Measurements from ENCODE around the gene CEACAM21.
"Not testable (repeated sequence)": the region's sequence is repeated elsewhere in the genome, so short reads cannot be mapped to it uniquely, and the experiment has no call there.

CEACAM21 gene

DNA sequence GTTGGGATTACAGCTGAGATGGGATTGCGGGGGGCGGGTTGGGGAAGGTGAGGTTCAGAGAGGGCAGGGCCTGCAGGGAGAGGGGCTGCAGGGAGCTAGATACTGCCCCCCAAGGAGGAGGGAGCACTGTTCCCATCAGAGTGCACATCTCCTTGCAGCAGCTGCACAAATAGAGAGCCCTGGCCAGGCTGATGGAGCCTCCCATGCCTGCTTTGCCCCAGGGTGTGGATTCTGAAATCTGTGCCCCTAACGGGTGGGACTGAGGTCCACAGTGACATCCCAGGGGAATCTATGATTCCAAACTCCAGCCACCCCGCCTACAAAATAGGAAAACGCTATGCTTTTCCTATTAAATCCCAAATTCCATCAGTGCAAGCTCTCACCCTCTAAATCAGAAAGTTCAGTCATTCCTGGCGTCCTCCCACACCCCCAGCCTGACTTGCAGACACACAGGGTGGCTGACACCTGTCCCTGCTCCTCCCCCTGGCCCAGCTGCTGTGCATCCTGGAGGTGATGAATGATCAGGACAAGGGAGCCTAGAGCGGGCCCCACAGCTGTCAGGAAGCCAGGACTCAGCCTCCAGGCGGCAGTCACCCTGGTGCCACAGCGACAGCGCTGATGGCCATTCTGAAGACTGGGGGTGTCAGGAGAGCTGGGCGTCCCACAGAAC, 6.3 kb upstream of the CEACAM21 start:
- FAIRE-seq (no peak), DNase-seq (ENCODE audit: insufficient read length, low spot score) (no peak)
- TF ChIP-seq, protein P1, sequence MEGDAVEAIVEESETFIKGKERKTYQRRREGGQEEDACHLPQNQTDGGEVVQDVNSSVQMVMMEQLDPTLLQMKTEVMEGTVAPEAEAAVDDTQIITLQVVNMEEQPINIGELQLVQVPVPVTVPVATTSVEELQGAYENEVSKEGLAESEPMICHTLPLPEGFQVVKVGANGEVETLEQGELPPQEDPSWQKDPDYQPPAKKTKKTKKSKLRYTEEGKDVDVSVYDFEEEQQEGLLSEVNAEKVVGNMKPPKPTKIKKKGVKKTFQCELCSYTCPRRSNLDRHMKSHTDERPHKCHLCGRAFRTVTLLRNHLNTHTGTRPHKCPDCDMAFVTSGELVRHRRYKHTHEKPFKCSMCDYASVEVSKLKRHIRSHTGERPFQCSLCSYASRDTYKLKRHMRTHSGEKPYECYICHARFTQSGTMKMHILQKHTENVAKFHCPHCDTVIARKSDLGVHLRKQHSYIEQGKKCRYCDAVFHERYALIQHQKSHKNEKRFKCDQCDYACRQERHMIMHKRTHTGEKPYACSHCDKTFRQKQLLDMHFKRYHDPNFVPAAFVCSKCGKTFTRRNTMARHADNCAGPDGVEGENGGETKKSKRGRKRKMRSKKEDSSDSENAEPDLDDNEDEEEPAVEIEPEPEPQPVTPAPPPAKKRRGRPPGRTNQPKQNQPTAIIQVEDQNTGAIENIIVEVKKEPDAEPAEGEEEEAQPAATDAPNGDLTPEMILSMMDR (IDR thresholded peaks at IDR 0.05; ENCODE audit: insufficient read depth, missing control alignments) = no peak

DNA sequence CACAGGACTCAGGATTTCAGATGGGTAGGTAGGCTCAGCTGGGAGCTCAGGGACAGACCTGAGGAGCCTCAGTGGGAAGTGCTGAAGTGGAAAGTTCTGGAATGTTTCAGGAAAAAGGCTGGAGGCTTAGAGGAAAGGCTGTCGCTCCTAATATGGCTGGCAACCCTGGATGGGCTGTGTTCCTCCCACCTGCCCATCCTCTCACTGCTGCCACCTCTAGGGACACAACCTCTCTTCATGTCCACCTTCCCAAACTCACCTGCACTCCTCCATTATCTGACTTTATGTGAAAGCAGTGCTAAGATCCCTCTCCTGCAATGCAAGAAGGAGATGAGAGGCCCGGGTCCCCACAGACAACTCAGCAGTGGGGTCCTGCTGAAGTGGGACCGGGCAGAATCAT, 5.8 kb upstream of the CEACAM21 start:
- FAIRE-seq (no peak), DNase-seq (ENCODE audit: insufficient read length, low spot score) (no peak)
- TF ChIP-seq, protein P1 (IDR thresholded peaks at IDR 0.05; ENCODE audit: insufficient read depth, missing control alignments) = no peak

DNA sequence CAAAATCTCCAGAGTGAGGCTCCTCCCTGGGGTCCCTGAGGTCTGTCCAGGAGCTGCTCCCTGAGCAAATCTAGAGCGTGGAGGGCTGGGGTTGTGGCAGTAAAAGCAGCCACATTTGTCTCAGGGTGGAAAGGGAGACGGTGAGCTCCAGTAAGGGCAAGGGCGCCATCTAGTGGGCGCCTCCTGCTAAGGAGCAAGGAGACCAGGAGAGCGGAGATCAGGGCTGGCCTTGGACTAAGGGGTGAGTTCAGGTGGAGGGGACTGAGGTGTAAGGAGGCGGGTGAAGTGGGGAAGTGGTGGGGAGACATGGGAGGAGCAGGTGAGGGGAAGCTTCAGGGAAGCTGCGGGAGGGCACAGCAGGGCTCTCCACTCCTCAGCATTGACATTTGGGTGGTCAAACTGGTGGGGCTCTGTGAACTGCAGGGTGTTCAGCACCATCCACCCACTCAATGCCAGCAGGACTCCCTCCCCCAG, 5.3 kb upstream of the CEACAM21 start:
- FAIRE-seq (no peak), DNase-seq (ENCODE audit: insufficient read length, low spot score) (no peak)
- TF ChIP-seq, protein P1 (IDR thresholded peaks at IDR 0.05; ENCODE audit: insufficient read depth, missing control alignments) = peak; percentile 98

DNA sequence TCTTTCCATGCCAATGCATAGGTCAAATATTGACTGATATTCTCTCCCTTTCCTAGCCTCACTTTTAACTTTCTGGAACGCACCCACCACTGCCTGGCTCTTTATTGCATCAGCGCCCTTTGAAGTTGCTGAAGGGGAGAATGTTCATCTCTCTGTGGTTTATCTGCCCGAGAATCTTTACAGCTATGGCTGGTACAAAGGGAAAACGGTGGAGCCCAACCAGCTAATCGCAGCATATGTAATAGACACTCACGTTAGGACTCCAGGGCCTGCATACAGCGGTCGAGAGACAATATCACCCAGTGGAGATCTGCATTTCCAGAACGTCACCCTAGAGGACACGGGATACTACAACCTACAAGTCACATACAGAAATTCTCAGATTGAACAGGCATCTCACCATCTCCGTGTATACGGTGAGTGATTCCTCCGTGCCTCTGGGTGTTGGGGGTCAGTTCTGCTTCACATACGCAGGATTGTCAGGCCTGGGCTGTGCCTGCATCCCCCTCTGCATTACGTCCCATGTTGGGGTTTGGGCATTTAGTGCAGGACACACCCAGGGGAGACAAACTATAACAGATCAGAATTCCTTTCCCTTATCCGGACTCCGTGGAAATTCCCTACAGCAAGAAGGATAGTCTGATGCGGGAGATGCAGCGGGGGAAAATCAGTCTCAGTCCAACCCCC, 1.3 kb downstream of the CEACAM21 start:
- TF ChIP-seq, protein P1 (IDR thresholded peaks at IDR 0.05; ENCODE audit: insufficient read depth, missing control alignments) = no peak
- DNase-seq (ENCODE audit: insufficient read length, low spot score) = no peak
- FAIRE-seq = no peak

DNA sequence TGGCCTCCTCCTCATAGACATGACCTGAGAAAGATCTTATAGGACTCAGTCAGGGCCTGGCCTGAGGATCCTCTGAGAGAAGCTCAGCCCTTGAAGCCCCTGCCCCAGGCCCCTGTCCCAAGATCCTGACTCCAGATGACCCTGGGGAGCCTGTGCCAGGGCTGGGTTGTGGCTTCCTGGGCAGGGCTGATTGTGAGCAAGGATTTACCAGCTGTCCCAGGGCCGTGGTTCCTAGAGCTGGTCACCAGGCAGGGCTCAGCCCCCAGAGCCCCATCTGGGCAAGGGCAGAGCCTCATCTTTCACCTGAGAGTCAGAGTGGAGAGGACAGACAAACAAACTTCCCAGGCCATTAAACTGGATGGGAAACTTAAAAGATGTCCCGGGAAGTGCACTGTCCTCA, 1.9 kb downstream of the CEACAM21 start:
- TF ChIP-seq, protein P1 (IDR thresholded peaks at IDR 0.05; ENCODE audit: insufficient read depth, missing control alignments) = no peak
- no peak for DNase-seq (ENCODE audit: insufficient read length, low spot score)
- no peak for FAIRE-seq

DNA sequence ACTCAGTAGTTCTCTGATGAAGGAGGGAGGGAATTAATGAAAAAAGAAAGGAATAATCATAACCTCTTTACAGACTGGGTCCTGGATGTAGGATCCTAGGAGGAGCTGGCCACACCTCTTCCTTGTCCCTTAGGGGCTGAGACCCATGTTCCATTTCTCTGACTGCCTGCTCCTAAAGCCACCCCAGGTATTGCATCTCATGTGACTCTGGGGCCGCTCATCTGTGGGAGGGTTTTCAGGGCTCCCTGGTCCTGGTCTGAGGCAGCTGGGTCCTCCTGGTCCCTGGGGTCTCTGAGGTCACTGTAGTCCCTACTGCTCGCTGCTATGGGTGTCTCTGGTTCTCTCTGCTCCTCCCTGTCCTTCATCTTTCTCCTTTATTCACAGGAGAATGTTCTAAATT, 2.9 kb downstream of the CEACAM21 start:
- FAIRE-seq (no peak), DNase-seq (ENCODE audit: insufficient read length, low spot score) (no peak)
- TF ChIP-seq, protein P1 (IDR thresholded peaks at IDR 0.05; ENCODE audit: insufficient read depth, missing control alignments) = no peak

DNA sequence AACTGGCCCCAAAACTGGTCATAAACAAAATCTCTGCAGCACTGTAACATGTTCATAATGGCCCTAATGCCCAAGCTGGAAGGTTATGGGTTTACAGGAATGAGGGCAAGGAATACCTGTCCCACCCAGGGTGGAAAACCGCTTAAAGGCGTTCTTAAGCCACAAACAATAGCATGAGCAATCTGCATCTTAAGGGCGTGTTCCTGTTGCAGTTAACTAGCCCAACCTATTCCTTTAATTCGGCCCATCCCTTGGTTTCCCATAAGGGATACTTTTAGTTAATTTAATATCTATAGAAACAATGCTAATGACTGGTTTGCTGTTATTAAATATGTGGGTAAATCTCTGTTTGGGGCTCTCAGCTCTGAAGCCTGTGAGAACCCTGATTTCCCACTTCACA, 5.1 kb downstream of the CEACAM21 start:
- DNase-seq (ENCODE audit: insufficient read length, low spot score); FAIRE-seq: not testable (repeated sequence)

DNA sequence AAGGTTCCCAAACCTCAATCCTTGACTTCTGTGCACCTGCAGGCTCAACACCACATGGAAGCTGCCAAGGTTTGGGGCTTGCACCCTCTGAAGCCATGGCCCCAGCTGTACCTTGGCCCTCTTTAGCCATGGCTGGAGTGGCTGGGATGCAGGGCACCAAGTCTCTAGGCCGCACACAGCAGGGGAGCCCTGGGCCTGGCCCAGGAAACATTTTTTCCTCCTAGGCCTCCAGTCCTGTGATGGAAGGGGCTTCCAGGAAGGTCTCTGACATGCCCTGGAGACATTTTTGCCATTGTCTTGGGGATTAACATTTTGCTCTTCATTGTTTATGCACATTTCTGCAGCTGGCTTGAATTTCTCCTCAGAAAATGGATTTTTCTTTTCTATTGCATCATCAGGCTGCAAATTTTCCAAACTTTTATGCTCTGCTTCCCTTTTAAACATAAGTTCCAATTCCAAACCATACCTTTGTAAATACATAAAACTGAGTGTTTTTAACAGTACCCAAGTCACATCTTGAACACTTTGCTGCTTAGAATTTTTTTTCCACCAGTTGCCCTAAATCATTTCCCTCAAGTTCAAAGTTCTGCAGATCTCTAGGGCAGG, 6.7 kb downstream of the CEACAM21 start:
- FAIRE-seq = not testable (repeated sequence)

More for the DNA sequence above, 6.7 kb downstream of the CEACAM21 start:
- not testable (repeated sequence) for DNase-seq (ENCODE audit: insufficient read length, low spot score)

All from D721Med (cell line).